GM12878 (cell line): ENCODE measurements around the gene TNFSF13. TPM values are rescaled to one million over a fixed set of nuclear protein-coding genes. Genes with fewer than 3 reads are reported as not detected.
A peak's percentile ranks its signal among the peaks of the same experiment; 100 is the strongest.

ENCODE experiments used
- ATAC-seq: fragments of 200-7000 bp; cut with Tn5 transposase; 3 replicates; pipeline ENCODE4 v1.9.1; 2020; ENCODE audit warnings: mild to moderate bottlenecking, moderate library complexity
- BruUV-seq: library from RNA; stranded (reverse); fragments of 400-500 nt; replicated peaks from 2 replicates; lab custom pipeline; 2021; lab: Mats Ljungman, UMichigan
- CTCF ChIA-PET: fragments of 300-600 bp; sonication (Branson Sonifier 250); formaldehyde crosslinking; extraction: SDS; loops from one replicate; lab custom pipeline; 2021; ENCODE audit warnings: inconsistent platforms; lab: Yijun Ruan, JAX
- POLR2A ChIA-PET: fragments of 350-600 bp; formaldehyde crosslinking; extraction: SDS; loops from one replicate; lab custom pipeline; 2021; ENCODE audit warnings: inconsistent platforms; lab: Charles Lee
- RAD21 ChIA-PET: fragments of 300-600 bp; sonication (Branson Sonifier 250); formaldehyde crosslinking; loops from one replicate; lab custom pipeline; 2023; ENCODE audit warnings: antibody characterized with exemption; ENCODE audit not compliant: unreplicated experiment; lab: Charles Lee
- SMC1A ChIA-PET: fragments of 300-600 bp; sonication (Branson Sonifier 250); formaldehyde crosslinking; loops from one replicate; lab custom pipeline; 2023; ENCODE audit not compliant: unreplicated experiment, uncharacterized antibody; lab: Charles Lee
- DNase-seq: peaks from one replicate; pipeline ENCODE4 v3.0.0-alpha.2; 2011; ENCODE audit warnings: low read depth, low spot score
- FAIRE-seq: peaks from 3 replicates; lab custom pipeline; 2011; peaks lifted over from hg19 to GRCh38; lab: Jason Lieb, UNC
- H2AFZ ChIP-seq: 2 replicates; pipeline ENCODE4 v1.6.0; 2011; ENCODE audit warnings: low read depth, low read length, control low read depth; ENCODE audit not compliant: control insufficient read depth
- H3K27ac ChIP-seq: 2 replicates; pipeline ENCODE4 v1.5.1; 2011; ENCODE audit warnings: control low read depth; ENCODE audit not compliant: control insufficient read depth, insufficient read depth
- H3K27me3 ChIP-seq, 2 experiments: replicated peaks in 1 of 2; 2 replicates each; pipeline versions ENCODE4 v1.6.0 to v1.6.1; 2011; ENCODE audit warnings: low read length in 1 of 2; ENCODE audit not compliant: control insufficient read depth in 2 of 2, insufficient read depth in 2 of 2
- H3K36me3 ChIP-seq, 2 experiments: 2 replicates each; pipeline ENCODE4 v1.5.1; 2011; ENCODE audit warnings: low read length in 1 of 2; ENCODE audit not compliant: control insufficient read depth in 2 of 2, insufficient read depth in 2 of 2
- H3K4me1 ChIP-seq: 2 replicates; pipeline ENCODE4 v1.6.1; 2011; ENCODE audit warnings: mild to moderate bottlenecking, low read length, moderate library complexity, mixed read lengths; ENCODE audit not compliant: control insufficient read depth, insufficient read depth
- H3K4me2 ChIP-seq: 2 replicates; pipeline ENCODE4 v1.6.0; 2011; ENCODE audit warnings: control low read depth; ENCODE audit not compliant: control insufficient read depth, insufficient read depth
- H3K4me3 ChIP-seq: fragments of 200-600 bp; sonication (generic); 2 replicates; pipeline ENCODE4 v1.5.1; 2016
- H3K79me2 ChIP-seq: 2 replicates; pipeline ENCODE4 v1.6.0; 2011; ENCODE audit warnings: low read length; ENCODE audit not compliant: control insufficient read depth, insufficient read depth
- H3K9ac ChIP-seq: 2 replicates; pipeline ENCODE4 v1.8.0; 2011; ENCODE audit warnings: low read length, control low read depth, mixed read lengths; ENCODE audit not compliant: control insufficient read depth, insufficient read depth
- H3K9me3 ChIP-seq: replicated peaks from 3 replicates; pipeline ENCODE4 v1.5.1; 2011; ENCODE audit warnings: mild to moderate bottlenecking, low read length; ENCODE audit not compliant: control insufficient read depth, insufficient read depth
- H4K20me1 ChIP-seq: 2 replicates; pipeline ENCODE4 v1.6.0; 2011; ENCODE audit not compliant: control insufficient read depth, insufficient read depth
- CTCF ChIP-seq, 3 experiments: IDR thresholded peaks in 2 of 3; conservative IDR thresholded peaks in 1 of 3; 2 replicates each; pipeline ENCODE4 v1.5.1; 2011; ENCODE audit warnings: low read depth in 3 of 3, low read length in 3 of 3, mild to moderate bottlenecking in 3 of 3, control low read depth in 2 of 3, moderate library complexity in 2 of 3, inconsistent platforms in 1 of 3, mixed read lengths in 1 of 3; ENCODE audit not compliant: control insufficient read depth in 2 of 3, insufficient read depth in 1 of 3; ENCODE audit errors: extremely low read depth in 1 of 3
- JUNB ChIP-seq: IDR thresholded peaks from 2 replicates; pipeline ENCODE4 v1.6.1; 2016; ENCODE audit warnings: antibody characterized with exemption, mild to moderate bottlenecking
- WGBS: methylation state at CpG from one replicate; pipeline ENCODE4 v1.1.6; 2016; ENCODE audit warnings: low lambda C conversion rate; ENCODE audit not compliant: insufficient replicate concordance, insufficient coverage; ENCODE audit errors: missing lambda C conversion rate; 5-methylcytosine and 5-hydroxymethylcytosine counted together
- in situ Hi-C: fragments of 300-500 bp; cut with MboI; formaldehyde crosslinking; loops from 9 replicates; pipeline ENCODE4 v1.14.3; 2018; ENCODE audit warnings: mixed read lengths
- intact Hi-C: fragments of 100-400 bp; cut with micrococcal nuclease; formaldehyde crosslinking; loops from one replicate; pipeline ENCODE4 v1.14.2; 2022; ENCODE audit not compliant: unreplicated experiment
- polyA plus RNA-seq, 11 experiments: library from polyadenylated mRNA; depleted of rRNA in 4 of 11; unstranded in 6 of 11; stranded (reverse) in 5 of 11; fragments of >200 nt; fragmentation: Nextera tagmentation in 4 of 11; fragmentation: Illumina TruSeq in 1 of 11; extraction: Ambion mirVana in 4 of 11; extraction: Trizol in 1 of 11; gene quantifications; 1 replicate in 1 of 11; 2 replicates in 10 of 11; pipeline versions ENCODE4 v1.2.1 to v1.2.3, GENCODE V29; 2011 to 2016; ENCODE audit warnings: inconsistent platforms in 2 of 11, missing spikeins in 2 of 11, low read depth in 1 of 11
- total RNA-seq, 4 experiments: library from RNA; depleted of rRNA in 3 of 4; stranded (reverse); fragments of >200 nt in 3 of 4; fragmentation: Illumina TruSeq in 1 of 4; extraction: Trizol in 1 of 4; gene quantifications; 2 replicates each; pipeline versions ENCODE4 v1.2.1 to v1.2.3, GENCODE V29; 2013 to 2021

TNFSF13 gene
- total and polyA plus RNA-seq, 10 of the 15 experiments (the other 5 are each of a cell fraction or from before 2014, with no cell fraction given), result 0.56 to 14.6 (median 9.7) TPM

- Histone ChIP-seq H3K9me3 (no peaks in the 10 kb centered on the region), H2AFZ (no peak overlapping the region), H3K4me3 (no peak overlapping the region), H4K20me1 (no peaks in the 10 kb centered on the region), H3K79me2 (peaks cover 28% of the 10 kb centered on the region), H3K27me3 (no peaks in the 10 kb centered on the region), H3K9ac (no peak overlapping the region), H3K4me1 (peaks cover 19% of the 10 kb centered on the region), H3K36me3 (peaks cover 5 to 9% of the 10 kb centered on the region in 2 experiments), H3K27ac (no peak overlapping the region), H3K4me2 (no peak overlapping the region)
- RAD21 ChIA-PET, result interaction anchor here (0.9 to 4.0 kb wide), 2 partner anchors 100 to 231 kb away, joined by 5 to 43 read pairs; partner anchors contain the start of genes TP53 and WRAP53
- BruUV-seq, result no TSS peak
- CTCF ChIA-PET, result interaction anchor here (0.6 to 1.3 kb wide), 3 partner anchors 26 to 216 kb away, joined by 3 to 7 read pairs (median 3); no protein-coding TSS in a partner anchor
- TF ChIP-seq JUNB (no peak), CTCF (IDR thresholded peaks at IDR 0.05 in 2 of 3, conservative IDR thresholded peaks at IDR 0.05 in 1 of 3; ENCODE audit: control insufficient read depth in 2 of 3, extremely low read depth in 1 of 3, insufficient read depth in 1 of 3, low read depth in 3 of 3, low read length in 3 of 3) (peak in 2 of 3 experiments; percentile 18 to 22; a peak in 3 of 6 replicates)
- no peak for FAIRE-seq
- intact Hi-C loops, result no loop called here
- WGBS, result 53% methylated on average over 9 of the region's 9 CpGs
- in situ Hi-C loops, result no loop called here
- SMC1A ChIA-PET, result interaction anchor here (0.6 to 4.6 kb wide), 2 partner anchors 11 to 100 kb away, joined by 3 to 42 read pairs; partner anchors contain the start of genes TP53 and WRAP53
- POLR2A ChIA-PET, result interaction anchor here (0.6 to 3.6 kb wide), 4 partner anchors 13 to 101 kb away, joined by 3 to 39 read pairs (median 9); partner anchors contain the start of genes TP53 and WRAP53
- no peak for DNase-seq
- ATAC-seq, result no peak
Observed at GRCh38 chr17:7586673-7587419, 28.3 kb downstream of the TNFSF13 start.
